ENCODE measurements around the gene ATAD3A.
"Not testable (repeated sequence)": the region's sequence is repeated elsewhere in the genome, so short reads cannot be mapped to it uniquely, and the experiment has no call there.

The ATAD3A gene

GRCh38 chr1:1510912-1511532 lies 940 bp upstream of the ATAD3A start:
- H3K79me2 ChIP-seq (ENCODE audit: control insufficient read depth, insufficient read depth, low read length, unreplicated experiment), result peaks cover 25% of the 10 kb centered on the region
- H3K4me1 ChIP-seq (ENCODE audit: control insufficient read depth, insufficient read depth, low read length, unreplicated experiment), result no peaks in the 10 kb centered on the region
- H3K27me3 ChIP-seq (ENCODE audit: insufficient read depth, low read length), result no peaks in the 10 kb centered on the region
- H3K27ac ChIP-seq (ENCODE audit: low read depth, low read length), result peak overlapping the region; percentile 86
- H3K36me3 ChIP-seq (ENCODE audit: insufficient read depth, low read length), result peaks cover 3% of the 10 kb centered on the region; the same call in 1 of the 2 replicates
- H3K4me3 ChIP-seq (ENCODE audit: low read depth, low read length), result peak overlapping the region; percentile 90
- peak overlapping the region; percentile 82 for H2AFZ ChIP-seq (ENCODE audit: low read length, unreplicated experiment)

- H3K36me3 ChIP-seq (ENCODE audit: insufficient read depth, low read length); H2AFZ ChIP-seq (ENCODE audit: low read length, unreplicated experiment); H3K27ac ChIP-seq (ENCODE audit: low read depth, low read length); H3K27me3 ChIP-seq (ENCODE audit: insufficient read depth, low read length); H3K4me1 ChIP-seq (ENCODE audit: control insufficient read depth, insufficient read depth, low read length, unreplicated experiment): not testable (repeated sequence)
- Histone ChIP-seq H3K79me2 (ENCODE audit: control insufficient read depth, insufficient read depth, low read length, unreplicated experiment) (peaks cover 25% of the 10 kb centered on the region), H3K4me3 (ENCODE audit: low read depth, low read length) (peak overlapping the region; percentile 90)
Measured at GRCh38 chr1:1512425-1512824, 463 bp downstream of the ATAD3A start.

GRCh38 chr1:1513675-1514074 lies 1.7 kb downstream of the ATAD3A start:
- H3K36me3 ChIP-seq (ENCODE audit: insufficient read depth, low read length); H3K4me1 ChIP-seq (ENCODE audit: control insufficient read depth, insufficient read depth, low read length, unreplicated experiment); H3K27me3 ChIP-seq (ENCODE audit: insufficient read depth, low read length); H3K27ac ChIP-seq (ENCODE audit: low read depth, low read length); H2AFZ ChIP-seq (ENCODE audit: low read length, unreplicated experiment): not testable (repeated sequence)
- Histone ChIP-seq H3K79me2 (ENCODE audit: control insufficient read depth, insufficient read depth, low read length, unreplicated experiment) (peaks cover 25% of the 10 kb centered on the region), H3K4me3 (ENCODE audit: low read depth, low read length) (peak overlapping the region; percentile 66)

- H3K79me2 ChIP-seq (ENCODE audit: control insufficient read depth, insufficient read depth, low read length, unreplicated experiment), result peaks cover 25% of the 10 kb centered on the region
- not testable (repeated sequence) for H3K27me3 ChIP-seq (ENCODE audit: insufficient read depth, low read length); H3K4me1 ChIP-seq (ENCODE audit: control insufficient read depth, insufficient read depth, low read length, unreplicated experiment); H2AFZ ChIP-seq (ENCODE audit: low read length, unreplicated experiment); H3K4me3 ChIP-seq (ENCODE audit: low read depth, low read length); H3K36me3 ChIP-seq (ENCODE audit: insufficient read depth, low read length); H3K27ac ChIP-seq (ENCODE audit: low read depth, low read length)
Measured at GRCh38 chr1:1514376-1514775, 2.4 kb downstream of the ATAD3A start.

- Histone ChIP-seq H3K79me2 (ENCODE audit: control insufficient read depth, insufficient read depth, low read length, unreplicated experiment) (peaks cover 25% of the 10 kb centered on the region), H3K36me3 (ENCODE audit: insufficient read depth, low read length) (peaks cover 12% of the 10 kb centered on the region; the same call in 1 of the 2 replicates)
- not testable (repeated sequence) for H3K4me3 ChIP-seq (ENCODE audit: low read depth, low read length); H2AFZ ChIP-seq (ENCODE audit: low read length, unreplicated experiment); H3K27me3 ChIP-seq (ENCODE audit: insufficient read depth, low read length); H3K4me1 ChIP-seq (ENCODE audit: control insufficient read depth, insufficient read depth, low read length, unreplicated experiment); H3K27ac ChIP-seq (ENCODE audit: low read depth, low read length)
Measured at GRCh38 chr1:1516923-1517322, 5.0 kb downstream of the ATAD3A start.

GRCh38 chr1:1517973-1518620 lies 6.1 kb downstream of the ATAD3A start:
- no peaks in the 10 kb centered on the region for H3K4me1 ChIP-seq (ENCODE audit: control insufficient read depth, insufficient read depth, low read length, unreplicated experiment)
- H3K36me3 ChIP-seq (ENCODE audit: insufficient read depth, low read length), result peaks cover 12% of the 10 kb centered on the region; the same call in 1 of the 2 replicates
- H3K27me3 ChIP-seq (ENCODE audit: insufficient read depth, low read length), result no peaks in the 10 kb centered on the region
- H3K4me3 ChIP-seq (ENCODE audit: low read depth, low read length), result no peak overlapping the region
- H3K79me2 ChIP-seq (ENCODE audit: control insufficient read depth, insufficient read depth, low read length, unreplicated experiment), result peaks cover 22% of the 10 kb centered on the region
- no peak overlapping the region for H2AFZ ChIP-seq (ENCODE audit: low read length, unreplicated experiment)
- H3K27ac ChIP-seq (ENCODE audit: low read depth, low read length), result no peak overlapping the region

GRCh38 chr1:1518621-1519007 lies 6.7 kb downstream of the ATAD3A start:
- H3K36me3 ChIP-seq (ENCODE audit: insufficient read depth, low read length), result peaks cover 12% of the 10 kb centered on the region; the same call in 1 of the 2 replicates
- not testable (repeated sequence) for H3K4me3 ChIP-seq (ENCODE audit: low read depth, low read length); H3K27ac ChIP-seq (ENCODE audit: low read depth, low read length)

GRCh38 chr1:1519805-1520505 lies 8.0 kb downstream of the ATAD3A start:
- H3K79me2 ChIP-seq (ENCODE audit: control insufficient read depth, insufficient read depth, low read length, unreplicated experiment); H3K27me3 ChIP-seq (ENCODE audit: insufficient read depth, low read length); H3K4me3 ChIP-seq (ENCODE audit: low read depth, low read length); H2AFZ ChIP-seq (ENCODE audit: low read length, unreplicated experiment); H3K4me1 ChIP-seq (ENCODE audit: control insufficient read depth, insufficient read depth, low read length, unreplicated experiment); H3K27ac ChIP-seq (ENCODE audit: low read depth, low read length): not testable (repeated sequence)
- peaks cover 12% of the 10 kb centered on the region; the same call in 1 of the 2 replicates for H3K36me3 ChIP-seq (ENCODE audit: insufficient read depth, low read length)

More at GRCh38 chr1:1518621-1519007, 6.7 kb downstream of the ATAD3A start:
- peaks cover 19% of the 10 kb centered on the region for H3K79me2 ChIP-seq (ENCODE audit: control insufficient read depth, insufficient read depth, low read length, unreplicated experiment)
- H3K27me3 ChIP-seq (ENCODE audit: insufficient read depth, low read length); H2AFZ ChIP-seq (ENCODE audit: low read length, unreplicated experiment); H3K4me1 ChIP-seq (ENCODE audit: control insufficient read depth, insufficient read depth, low read length, unreplicated experiment): not testable (repeated sequence)

- Histone ChIP-seq H3K79me2 (ENCODE audit: control insufficient read depth, insufficient read depth, low read length, unreplicated experiment) (no peaks in the 10 kb centered on the region), H3K4me1 (ENCODE audit: control insufficient read depth, insufficient read depth, low read length, unreplicated experiment) (no peaks in the 10 kb centered on the region), H2AFZ (ENCODE audit: low read length, unreplicated experiment) (no peak overlapping the region), H3K36me3 (ENCODE audit: insufficient read depth, low read length) (0 out of 2 replicates have a peak, but pooled peaks cover 9% of the 10 kb centered on the region), H3K27me3 (ENCODE audit: insufficient read depth, low read length) (no peaks in the 10 kb centered on the region), H3K27ac (ENCODE audit: low read depth, low read length) (no peak overlapping the region), H3K4me3 (ENCODE audit: low read depth, low read length) (no peak overlapping the region)
Measured at GRCh38 chr1:1521331-1521730, 9.4 kb downstream of the ATAD3A start.

GRCh38 chr1:1522536-1522935 lies 10.6 kb downstream of the ATAD3A start:
- H3K27me3 ChIP-seq (ENCODE audit: insufficient read depth, low read length); H3K79me2 ChIP-seq (ENCODE audit: control insufficient read depth, insufficient read depth, low read length, unreplicated experiment); H3K36me3 ChIP-seq (ENCODE audit: insufficient read depth, low read length); H2AFZ ChIP-seq (ENCODE audit: low read length, unreplicated experiment); H3K4me3 ChIP-seq (ENCODE audit: low read depth, low read length); H3K4me1 ChIP-seq (ENCODE audit: control insufficient read depth, insufficient read depth, low read length, unreplicated experiment); H3K27ac ChIP-seq (ENCODE audit: low read depth, low read length): not testable (repeated sequence)

- not testable (repeated sequence) for H3K36me3 ChIP-seq (ENCODE audit: insufficient read depth, low read length); H2AFZ ChIP-seq (ENCODE audit: low read length, unreplicated experiment); H3K4me1 ChIP-seq (ENCODE audit: control insufficient read depth, insufficient read depth, low read length, unreplicated experiment); H3K27ac ChIP-seq (ENCODE audit: low read depth, low read length); H3K79me2 ChIP-seq (ENCODE audit: control insufficient read depth, insufficient read depth, low read length, unreplicated experiment); H3K27me3 ChIP-seq (ENCODE audit: insufficient read depth, low read length); H3K4me3 ChIP-seq (ENCODE audit: low read depth, low read length)
Measured at GRCh38 chr1:1523226-1523625, 11.3 kb downstream of the ATAD3A start.

Data from ACC112 (cell line).